Gastroesophageal sphincter (tissue), 4 donors: ENCODE measurements around the gene TMPRSS3. TPM values are rescaled to one million over a fixed set of nuclear protein-coding genes. Genes with fewer than 3 reads are reported as not detected.

Experiments
- ATAC-seq: fragments of 150-250 bp; one replicate; pipeline ENCODE4 v1.9.1; 2016; ENCODE audit warnings: mild to moderate bottlenecking, moderate library complexity
- H3K27ac ChIP-seq, 4 donors: fragments of 200-600 bp; sonication (generic) in 3 of 4; 1 replicate in 3 of 4; 2 replicates in 1 of 4; pipeline ENCODE4 v1.5.1; 2016 to 2019
- H3K27me3 ChIP-seq: fragments of 200-600 bp; sonication (generic); one replicate; pipeline ENCODE4 v1.5.1; 2019
- H3K36me3 ChIP-seq, 2 donors: fragments of 200-600 bp; sonication (generic); one replicate each; pipeline ENCODE4 v1.5.1; 2019; ENCODE audit warnings: control low read depth in 1 of 2
- H3K4me1 ChIP-seq, 3 donors: fragments of 200-600 bp; sonication (generic); 1 replicate in 2 of 3; 2 replicates in 1 of 3; pipeline ENCODE4 v1.5.1; 2016 to 2019; ENCODE audit warnings: control low read depth in 2 of 3
- H3K4me3 ChIP-seq, 2 donors: fragments of 200-600 bp; sonication (generic); one replicate each; pipeline ENCODE4 v1.5.1; 2019; ENCODE audit warnings: mild to moderate bottlenecking in 1 of 2, moderate library complexity in 1 of 2
- H3K9me3 ChIP-seq, 3 donors: fragments of 200-600 bp; sonication (generic); one replicate each; pipeline ENCODE4 v1.5.1; 2017 to 2019; ENCODE audit warnings: control low read depth in 2 of 3
- CTCF ChIP-seq, 4 experiments: fragments of 200-600 bp in 2 of 4; fragments of 450-650 bp in 2 of 4; sonication (generic) in 1 of 4; IDR thresholded peaks; one replicate each; pipeline ENCODE4 v1.5.1; 2017 to 2019; ENCODE audit warnings: antibody characterized with exemption in 4 of 4, mild to moderate bottlenecking in 2 of 4, moderate library complexity in 2 of 4
- EP300 ChIP-seq: sonication (generic); formaldehyde crosslinking; IDR thresholded peaks from one replicate; pipeline ENCODE4 v1.6.1; 2017; ENCODE audit warnings: antibody characterized with exemption, mild to moderate bottlenecking
- POLR2A ChIP-seq, 2 donors: fragments of 450-650 bp; IDR thresholded peaks; one replicate each; pipeline ENCODE4 v1.6.1; 2017; ENCODE audit warnings: antibody characterized with exemption in 2 of 2, mild to moderate bottlenecking in 2 of 2, moderate library complexity in 1 of 2
- POLR2AphosphoS5 ChIP-seq: sonication (generic); formaldehyde crosslinking; IDR thresholded peaks from one replicate; pipeline ENCODE4 v1.6.1; 2017; ENCODE audit warnings: antibody characterized with exemption
- WGBS, 2 donors: methylation state at CpG; one replicate each; pipeline ENCODE4 v1.1.5; 2018; ENCODE audit warnings: low coverage in 1 of 2; 5-methylcytosine and 5-hydroxymethylcytosine counted together
- total RNA-seq, 4 donors: library from RNA; depleted of rRNA; stranded (reverse); fragments of >200 nt; gene quantifications; one replicate each; pipeline ENCODE4 v1.1.0, GENCODE V29; 2016

The TMPRSS3 gene
- total RNA-seq, 4 donors from 2014 or later, result 0.52 TPM; not detected in 3

GRCh38 chr21:42346441-42346840, 49.4 kb downstream of the TMPRSS3 start:
- no peaks in the 10 kb centered on the region for H3K36me3 ChIP-seq
- H3K27me3 ChIP-seq, result peaks cover 36% of the 10 kb centered on the region
- 84 to 86% methylated on average over 3 to 7 of the region's 9 CpGs for WGBS, 2 donors
- no peaks in the 10 kb centered on the region for H3K4me1 ChIP-seq
- TF ChIP-seq POLR2AphosphoS5 (no peak), EP300 (no peak), CTCF (IDR thresholded peaks at IDR 0.05) (no peak), POLR2A (IDR thresholded peaks at IDR 0.05) (no peak)
- H3K27ac ChIP-seq, result no peak overlapping the region
- no peaks in the 10 kb centered on the region for H3K9me3 ChIP-seq
- no peak overlapping the region for H3K4me3 ChIP-seq
- no peak for ATAC-seq

GRCh38 chr21:42344631-42345030, 51.2 kb downstream of the TMPRSS3 start:
- H3K27me3 ChIP-seq, result peaks cover 32% of the 10 kb centered on the region
- no peaks in the 10 kb centered on the region for H3K4me1 ChIP-seq
- 48 to 100% methylated on average over 2 to 4 of the region's 4 CpGs for WGBS, 2 donors
- H3K36me3 ChIP-seq, result no peaks in the 10 kb centered on the region
- no peak for ATAC-seq
- no peak for TF ChIP-seq EP300
- no peak for TF ChIP-seq CTCF (IDR thresholded peaks at IDR 0.05)
- TF ChIP-seq POLR2AphosphoS5, result no peak
- no peak for TF ChIP-seq POLR2A (IDR thresholded peaks at IDR 0.05)
- H3K4me3 ChIP-seq, result no peak overlapping the region
- H3K27ac ChIP-seq, result no peak overlapping the region
- no peaks in the 10 kb centered on the region for H3K9me3 ChIP-seq

- Histone ChIP-seq H3K4me1 (no peaks in the 10 kb centered on the region), H3K27ac (no peak overlapping the region), H3K36me3 (no peaks in the 10 kb centered on the region), H3K9me3 (no peaks in the 10 kb centered on the region), H3K4me3 (no peak overlapping the region), H3K27me3 (peaks cover 26% of the 10 kb centered on the region)
- TF ChIP-seq POLR2A (IDR thresholded peaks at IDR 0.05) (no peak), CTCF (IDR thresholded peaks at IDR 0.05) (no peak), POLR2AphosphoS5 (no peak), EP300 (no peak)
- ATAC-seq, result no peak
- 70 to 91% methylated on average over 4 to 9 of the region's 11 CpGs for WGBS, 2 donors
Observed at GRCh38 chr21:42343963-42344510, 51.8 kb downstream of the TMPRSS3 start.

GRCh38 chr21:42343556-42343955, 52.3 kb downstream of the TMPRSS3 start:
- WGBS, 2 donors, result 76% methylated on average over 5 of the region's 6 CpGs; no CpG with 5 or more reads in 1 of the 2 donors

More at GRCh38 chr21:42343556-42343955, 52.3 kb downstream of the TMPRSS3 start:
- no peak overlapping the region for H3K27ac ChIP-seq
- no peak for TF ChIP-seq POLR2AphosphoS5
- TF ChIP-seq CTCF (IDR thresholded peaks at IDR 0.05), result no peak
- TF ChIP-seq EP300, result no peak
- no peak for TF ChIP-seq POLR2A (IDR thresholded peaks at IDR 0.05)
- no peaks in the 10 kb centered on the region for H3K9me3 ChIP-seq
- H3K36me3 ChIP-seq, result no peaks in the 10 kb centered on the region
- H3K4me3 ChIP-seq, result no peak overlapping the region
- no peak for ATAC-seq
- peaks cover 21% of the 10 kb centered on the region for H3K27me3 ChIP-seq
- H3K4me1 ChIP-seq, result no peaks in the 10 kb centered on the region
